Immature natural killer cell (primary cell): ENCODE results near the gene CIBAR2. TPM values are rescaled to one million over a fixed set of nuclear protein-coding genes. Genes with fewer than 3 reads are reported as not detected.

ENCODE experiments used
- DNase-seq, 3 donors: peaks; one replicate each; pipeline ENCODE4 v3.0.0; 2022; ENCODE audit warnings: mixed read lengths in 1 of 3
- H3K27ac Mint-ChIP-seq, 6 donors: one replicate each; pipeline ENCODE4 v1.8.0; 2020; ENCODE audit warnings: mixed read lengths in 6 of 6, mild to moderate bottlenecking in 5 of 6, inconsistent platforms in 4 of 6, moderate library complexity in 3 of 6
- H3K27me3 Mint-ChIP-seq, 3 donors: one replicate each; pipeline ENCODE4 v1.8.0; 2020 to 2021; ENCODE audit warnings: low read depth in 3 of 3, mild to moderate bottlenecking in 3 of 3, mixed read lengths in 3 of 3, moderate library complexity in 3 of 3, inconsistent platforms in 1 of 3
- H3K36me3 Mint-ChIP-seq, 3 donors: one replicate each; pipeline ENCODE4 v1.8.0; 2020; ENCODE audit warnings: mixed read lengths in 3 of 3, inconsistent platforms in 2 of 3, mild to moderate bottlenecking in 2 of 3
- H3K4me1 Mint-ChIP-seq, 2 donors: one replicate each; pipeline ENCODE4 v1.8.0; 2020; ENCODE audit warnings: inconsistent platforms in 2 of 2, mild to moderate bottlenecking in 2 of 2, mixed read lengths in 2 of 2, moderate library complexity in 1 of 2
- H3K4me3 Mint-ChIP-seq, 5 donors: one replicate each; pipeline ENCODE4 v1.8.0; 2020; ENCODE audit warnings: mild to moderate bottlenecking in 5 of 5, mixed read lengths in 5 of 5, inconsistent platforms in 3 of 5, moderate library complexity in 3 of 5
- H3K9me3 Mint-ChIP-seq, 6 donors: one replicate each; pipeline ENCODE4 v1.8.0; 2020; ENCODE audit warnings: mild to moderate bottlenecking in 6 of 6, mixed read lengths in 6 of 6, inconsistent platforms in 4 of 6, moderate library complexity in 3 of 6
- polyA plus RNA-seq, 3 donors: library from polyadenylated mRNA; unstranded; fragments of 300-500 nt; fragmentation: Illumina TruSeq; gene quantifications; one replicate each; pipeline ENCODE4 v1.2.3, GENCODE V29; 2021

CIBAR2 gene
- polyA plus RNA-seq, 3 donors from 2014 or later: 0.71 TPM; not detected in 2

- no peaks in the 10 kb centered on the region for H3K9me3 Mint-ChIP-seq
- no peaks in the 10 kb centered on the region for H3K4me1 Mint-ChIP-seq
- no peak for DNase-seq
- peaks cover 26 to 45% (median 35%) of the 10 kb centered on the region in 3 donors for H3K36me3 Mint-ChIP-seq
- no peak overlapping the region for H3K27ac Mint-ChIP-seq
- no peak overlapping the region for H3K4me3 Mint-ChIP-seq
- no peaks in the 10 kb centered on the region for H3K27me3 Mint-ChIP-seq
Observed at GRCh38 chr16:85075236-85075924, 36.9 kb downstream of the CIBAR2 start.

- Mint-ChIP-seq H3K27me3 (no peaks in the 10 kb centered on the region), H3K9me3 (no peaks in the 10 kb centered on the region), H3K4me3 (no peak overlapping the region), H3K4me1 (no peaks in the 10 kb centered on the region), H3K27ac (no peak overlapping the region), H3K36me3 (peaks cover 26 to 40% (median 27%) of the 10 kb centered on the region in 3 donors)
- no peak for DNase-seq
Observed at GRCh38 chr16:85074225-85074914, 37.9 kb downstream of the CIBAR2 start.

GRCh38 chr16:85072947-85073346 is 39.3 kb downstream of the CIBAR2 start:
- H3K36me3 Mint-ChIP-seq: peaks cover 19 to 32% (median 23%) of the 10 kb centered on the region in 3 donors
- no peak overlapping the region for H3K27ac Mint-ChIP-seq

GRCh38 chr16:85072076-85072860 is 40.0 kb downstream of the CIBAR2 start:
- Mint-ChIP-seq H3K9me3 (no peaks in the 10 kb centered on the region), H3K4me1 (no peaks in the 10 kb centered on the region)
- DNase-seq: no peak

More at GRCh38 chr16:85072947-85073346, 39.3 kb downstream of the CIBAR2 start:
- no peaks in the 10 kb centered on the region for H3K9me3 Mint-ChIP-seq
- H3K27me3 Mint-ChIP-seq: no peaks in the 10 kb centered on the region
- H3K4me3 Mint-ChIP-seq: no peak overlapping the region
- DNase-seq: no peak
- no peaks in the 10 kb centered on the region for H3K4me1 Mint-ChIP-seq

GRCh38 chr16:85069171-85069570 is 43.1 kb downstream of the CIBAR2 start:
- no peak overlapping the region for H3K27ac Mint-ChIP-seq

More at GRCh38 chr16:85072076-85072860, 40.0 kb downstream of the CIBAR2 start:
- Mint-ChIP-seq H3K4me3 (no peak overlapping the region), H3K27me3 (no peaks in the 10 kb centered on the region), H3K27ac (no peak overlapping the region), H3K36me3 (peaks cover 20 to 34% (median 21%) of the 10 kb centered on the region in 3 donors)

GRCh38 chr16:85068746-85069145 is 43.5 kb downstream of the CIBAR2 start:
- no peak for DNase-seq
- peaks cover 5 to 7% of the 10 kb centered on the region in 2 donors for H3K4me1 Mint-ChIP-seq
- H3K4me3 Mint-ChIP-seq: no peak overlapping the region
- H3K9me3 Mint-ChIP-seq: no peaks in the 10 kb centered on the region
- H3K27ac Mint-ChIP-seq: no peak overlapping the region
- no peaks in the 10 kb centered on the region for H3K27me3 Mint-ChIP-seq
- H3K36me3 Mint-ChIP-seq: peaks cover 14 to 37% (median 17%) of the 10 kb centered on the region in 3 donors

More at GRCh38 chr16:85069171-85069570, 43.1 kb downstream of the CIBAR2 start:
- DNase-seq: no peak
- peaks cover 14 to 36% (median 18%) of the 10 kb centered on the region in 3 donors for H3K36me3 Mint-ChIP-seq
- H3K4me3 Mint-ChIP-seq: no peak overlapping the region
- H3K4me1 Mint-ChIP-seq: peaks cover 5 to 7% of the 10 kb centered on the region in 2 donors
- H3K9me3 Mint-ChIP-seq: no peaks in the 10 kb centered on the region
- no peaks in the 10 kb centered on the region for H3K27me3 Mint-ChIP-seq

- no peak for DNase-seq
- H3K4me3 Mint-ChIP-seq: no peak overlapping the region
- no peaks in the 10 kb centered on the region for H3K9me3 Mint-ChIP-seq
- peaks cover 0 to 2% (median 0%) of the 10 kb centered on the region in 3 donors for H3K27me3 Mint-ChIP-seq
- H3K36me3 Mint-ChIP-seq: peaks cover 14 to 37% (median 15%) of the 10 kb centered on the region in 3 donors
- H3K4me1 Mint-ChIP-seq: peaks cover 5 to 7% of the 10 kb centered on the region in 2 donors
- H3K27ac Mint-ChIP-seq: no peak overlapping the region
Observed at GRCh38 chr16:85067426-85067825, 44.8 kb downstream of the CIBAR2 start.

- Mint-ChIP-seq H3K9me3 (no peaks in the 10 kb centered on the region), H3K27ac (no peak overlapping the region), H3K36me3 (peaks cover 15 to 37% (median 16%) of the 10 kb centered on the region in 3 donors), H3K27me3 (peaks cover under 1 to 2% (median 1%) of the 10 kb centered on the region in 3 donors), H3K4me1 (peaks cover 5 to 7% of the 10 kb centered on the region in 2 donors), H3K4me3 (no peak overlapping the region)
- DNase-seq: no peak
Observed at GRCh38 chr16:85067024-85067423, 45.2 kb downstream of the CIBAR2 start.

GRCh38 chr16:85066346-85066885 is 45.9 kb downstream of the CIBAR2 start:
- Mint-ChIP-seq H3K9me3 (no peaks in the 10 kb centered on the region), H3K27me3 (peaks cover 2 to 4% (median 2%) of the 10 kb centered on the region in 3 donors), H3K4me3 (no peak overlapping the region), H3K4me1 (peaks cover 5 to 7% of the 10 kb centered on the region in 2 donors), H3K36me3 (peaks cover 15 to 35% (median 15%) of the 10 kb centered on the region in 3 donors), H3K27ac (no peak overlapping the region)
- no peak for DNase-seq

- Mint-ChIP-seq H3K9me3 (no peaks in the 10 kb centered on the region), H3K4me3 (no peak overlapping the region), H3K4me1 (peaks cover 5 to 7% of the 10 kb centered on the region in 2 donors), H3K27ac (peak overlapping the region in 1 of 6 donors; percentile 53), H3K27me3 (peaks cover 2 to 6% (median 3%) of the 10 kb centered on the region in 3 donors), H3K36me3 (peaks cover 8 to 29% (median 8%) of the 10 kb centered on the region in 3 donors)
- no peak for DNase-seq
Observed at GRCh38 chr16:85065099-85065498, 47.2 kb downstream of the CIBAR2 start.

GRCh38 chr16:85064186-85064585 is 48.1 kb downstream of the CIBAR2 start:
- peaks cover 8 to 29% (median 8%) of the 10 kb centered on the region in 3 donors for H3K36me3 Mint-ChIP-seq
- no peaks in the 10 kb centered on the region for H3K9me3 Mint-ChIP-seq
- peaks cover 3 to 6% (median 5%) of the 10 kb centered on the region in 3 donors for H3K27me3 Mint-ChIP-seq
- DNase-seq: no peak
- H3K27ac Mint-ChIP-seq: no peak overlapping the region
- H3K4me3 Mint-ChIP-seq: no peak overlapping the region
- H3K4me1 Mint-ChIP-seq: peaks cover 5 to 7% of the 10 kb centered on the region in 2 donors

- Mint-ChIP-seq H3K36me3 (peaks cover 8 to 25% (median 13%) of the 10 kb centered on the region in 3 donors), H3K27ac (no peak overlapping the region), H3K4me1 (peaks cover 8 to 9% of the 10 kb centered on the region in 2 donors), H3K9me3 (no peaks in the 10 kb centered on the region), H3K4me3 (peak overlapping the region in 1 of 5 donors; percentile 9), H3K27me3 (peaks cover 3 to 6% (median 5%) of the 10 kb centered on the region in 3 donors)
- DNase-seq: no peak
Observed at GRCh38 chr16:85062845-85063244, 49.4 kb downstream of the CIBAR2 start.

GRCh38 chr16:85062323-85062722 is 49.9 kb downstream of the CIBAR2 start:
- Mint-ChIP-seq H3K4me3 (no peak overlapping the region), H3K9me3 (no peaks in the 10 kb centered on the region), H3K4me1 (peaks cover 13 to 14% of the 10 kb centered on the region in 2 donors), H3K27ac (no peak overlapping the region), H3K36me3 (peaks cover 8 to 23% (median 10%) of the 10 kb centered on the region in 3 donors), H3K27me3 (peaks cover 3 to 8% (median 5%) of the 10 kb centered on the region in 3 donors)
- no peak for DNase-seq
